ENCODE measurements around the gene CERKL.

DNA sequence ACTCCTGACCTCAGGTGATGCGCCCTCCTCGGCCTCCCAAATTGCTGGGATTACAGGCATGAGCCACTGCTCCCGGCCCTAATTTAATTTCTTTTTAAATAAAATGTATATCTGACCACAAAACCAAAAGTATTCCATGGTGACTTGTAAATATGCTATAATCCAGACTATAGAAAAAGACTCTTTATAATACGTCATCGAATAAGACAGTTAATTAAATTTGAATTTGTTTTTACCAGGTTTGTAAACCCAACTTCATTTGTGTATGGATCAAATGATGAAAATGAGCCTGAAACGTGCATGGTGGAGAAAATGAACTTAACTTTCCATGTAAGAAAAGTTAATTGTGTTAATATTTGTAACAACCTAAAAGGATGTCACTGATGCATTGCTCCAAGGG lies 129.8 kb downstream of the CERKL start:
- TF ChIP-seq TAF1 (IDR thresholded peaks at IDR 0.05; ENCODE audit: borderline replicate concordance, insufficient read depth, low read length) (no peak), FOXP2 (optimal IDR thresholded peaks at IDR 0.05; ENCODE audit: borderline replicate concordance, extremely low read depth, extremely low read length, insufficient read depth) (no peak), POLR2AphosphoS5 (IDR thresholded peaks at IDR 0.05; ENCODE audit: low read depth, low read length) (no peak), SIN3A (IDR thresholded peaks at IDR 0.05; ENCODE audit: borderline replicate concordance, insufficient read depth, low read length) (no peak)
- TF ChIP-seq, protein P1, sequence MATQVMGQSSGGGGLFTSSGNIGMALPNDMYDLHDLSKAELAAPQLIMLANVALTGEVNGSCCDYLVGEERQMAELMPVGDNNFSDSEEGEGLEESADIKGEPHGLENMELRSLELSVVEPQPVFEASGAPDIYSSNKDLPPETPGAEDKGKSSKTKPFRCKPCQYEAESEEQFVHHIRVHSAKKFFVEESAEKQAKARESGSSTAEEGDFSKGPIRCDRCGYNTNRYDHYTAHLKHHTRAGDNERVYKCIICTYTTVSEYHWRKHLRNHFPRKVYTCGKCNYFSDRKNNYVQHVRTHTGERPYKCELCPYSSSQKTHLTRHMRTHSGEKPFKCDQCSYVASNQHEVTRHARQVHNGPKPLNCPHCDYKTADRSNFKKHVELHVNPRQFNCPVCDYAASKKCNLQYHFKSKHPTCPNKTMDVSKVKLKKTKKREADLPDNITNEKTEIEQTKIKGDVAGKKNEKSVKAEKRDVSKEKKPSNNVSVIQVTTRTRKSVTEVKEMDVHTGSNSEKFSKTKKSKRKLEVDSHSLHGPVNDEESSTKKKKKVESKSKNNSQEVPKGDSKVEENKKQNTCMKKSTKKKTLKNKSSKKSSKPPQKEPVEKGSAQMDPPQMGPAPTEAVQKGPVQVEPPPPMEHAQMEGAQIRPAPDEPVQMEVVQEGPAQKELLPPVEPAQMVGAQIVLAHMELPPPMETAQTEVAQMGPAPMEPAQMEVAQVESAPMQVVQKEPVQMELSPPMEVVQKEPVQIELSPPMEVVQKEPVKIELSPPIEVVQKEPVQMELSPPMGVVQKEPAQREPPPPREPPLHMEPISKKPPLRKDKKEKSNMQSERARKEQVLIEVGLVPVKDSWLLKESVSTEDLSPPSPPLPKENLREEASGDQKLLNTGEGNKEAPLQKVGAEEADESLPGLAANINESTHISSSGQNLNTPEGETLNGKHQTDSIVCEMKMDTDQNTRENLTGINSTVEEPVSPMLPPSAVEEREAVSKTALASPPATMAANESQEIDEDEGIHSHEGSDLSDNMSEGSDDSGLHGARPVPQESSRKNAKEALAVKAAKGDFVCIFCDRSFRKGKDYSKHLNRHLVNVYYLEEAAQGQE (IDR thresholded peaks at IDR 0.05; ENCODE audit: insufficient read depth in 1 of 2, low read depth in 2 of 2, low read length in 2 of 2) = no peak

Measured in PFSK-1 (cell line).